SK-N-MC (cell line): Measurements from ENCODE around the gene CLSTN2.

Experiments used
- EZH2 ChIP-seq: fragments of 200-600 bp; sonication (generic); IDR thresholded peaks from one replicate; pipeline ENCODE4 v1.6.1; 2017; ENCODE audit warnings: antibody characterized with exemption
- FOXP2 ChIP-seq: optimal IDR thresholded peaks from 2 replicates; pipeline ENCODE3; 2011; ENCODE audit warnings: mild to moderate bottlenecking, moderate library complexity; ENCODE audit not compliant: insufficient read depth; ENCODE audit errors: extremely low read length, control extremely low read depth
- POLR2AphosphoS5 ChIP-seq: IDR thresholded peaks from 2 replicates; pipeline ENCODE4 v1.6.1; 2012; ENCODE audit warnings: mild to moderate bottlenecking, low read depth, low read length, borderline replicate concordance

DNA sequence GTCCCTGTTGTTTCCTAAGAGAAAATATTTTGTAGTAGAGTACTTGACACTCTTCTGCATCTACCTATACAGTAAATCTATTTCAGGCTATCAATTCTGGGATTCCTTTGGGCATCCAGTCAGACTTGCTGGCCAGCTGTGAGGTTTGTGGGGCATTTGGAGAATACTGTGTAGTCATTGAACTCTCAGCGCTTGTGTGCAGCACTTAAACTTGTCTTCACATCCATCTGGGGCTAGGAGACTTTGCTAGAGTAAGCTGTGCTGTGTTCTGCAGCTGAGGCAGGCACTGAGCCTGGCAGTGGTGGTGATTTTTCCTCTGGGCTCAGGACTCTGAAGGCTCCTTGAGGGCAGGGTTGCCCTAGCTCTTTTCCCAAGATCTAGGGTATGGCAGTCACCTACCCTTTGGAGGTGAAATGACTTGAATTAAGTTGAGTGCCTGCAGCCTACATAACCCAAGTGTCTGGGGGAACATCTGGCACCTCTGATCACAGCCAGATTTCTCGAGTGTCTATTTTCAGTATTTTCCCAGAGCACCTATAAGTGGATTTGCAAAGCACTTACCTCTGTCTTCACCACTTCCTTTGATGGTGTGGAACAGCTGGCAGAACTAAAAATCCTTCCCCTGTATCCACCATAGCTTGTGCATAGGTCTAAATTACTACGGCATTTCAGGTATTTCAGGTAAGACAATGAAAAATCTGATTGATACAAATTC, 19.3 kb downstream of the CLSTN2 start:
- TF ChIP-seq EZH2 (no peak), POLR2AphosphoS5 (no peak), FOXP2 (no peak)
